ENCODE data around the gene CCDC27.

DNA sequence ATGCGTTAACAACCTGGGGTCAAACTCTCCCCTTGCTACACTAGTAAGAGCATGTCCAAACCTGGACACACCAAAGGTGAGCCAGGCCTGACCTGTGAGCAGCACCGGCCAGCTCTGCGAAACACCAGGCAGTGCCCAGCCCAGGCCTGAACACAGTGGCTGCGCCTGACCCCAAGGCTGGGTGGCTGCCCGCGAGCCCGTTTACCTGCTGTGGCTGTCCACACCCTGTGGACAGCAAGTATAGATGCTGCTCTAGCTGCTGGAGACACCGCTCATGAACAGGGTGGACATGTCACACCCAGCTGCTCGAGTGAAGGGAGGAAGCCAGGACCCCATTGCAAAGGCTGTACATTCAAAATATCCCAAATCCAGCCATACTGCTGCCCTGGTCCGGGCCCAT lies 7.6 kb upstream of the CCDC27 start:
- TF ChIP-seq FOXA3 (CRISPR knock-in tag; IDR thresholded peaks at IDR 0.05) (no peak), ZNF343 (CRISPR knock-in tag; IDR thresholded peaks at IDR 0.05) (no peak), IRF2 (CRISPR knock-in tag; IDR thresholded peaks at IDR 0.05) (no peak), EZH2 (conservative IDR thresholded peaks at IDR 0.05; ENCODE audit: low read depth, low read length) (no peak), TBL1XR1 (IDR thresholded peaks at IDR 0.05; ENCODE audit: borderline replicate concordance, low read length, partially characterized antibody) (no peak), NKX3-1 (CRISPR knock-in tag; IDR thresholded peaks at IDR 0.05) (no peak), ASH2L (IDR thresholded peaks at IDR 0.05; ENCODE audit: insufficient read length, low read depth, low read length) (no peak), ADNP (CRISPR knock-in tag; IDR thresholded peaks at IDR 0.05) (no peak), RAD21 (CRISPR knock-in tag; IDR thresholded peaks at IDR 0.05) (no peak)
- TF ChIP-seq, protein P1, sequence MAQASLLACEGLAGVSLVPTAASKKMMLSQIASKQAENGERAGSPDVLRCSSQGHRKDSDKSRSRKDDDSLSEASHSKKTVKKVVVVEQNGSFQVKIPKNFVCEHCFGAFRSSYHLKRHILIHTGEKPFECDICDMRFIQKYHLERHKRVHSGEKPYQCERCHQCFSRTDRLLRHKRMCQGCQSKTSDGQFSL (CRISPR knock-in tag; IDR thresholded peaks at IDR 0.05) = no peak
- TF ChIP-seq, protein P2, sequence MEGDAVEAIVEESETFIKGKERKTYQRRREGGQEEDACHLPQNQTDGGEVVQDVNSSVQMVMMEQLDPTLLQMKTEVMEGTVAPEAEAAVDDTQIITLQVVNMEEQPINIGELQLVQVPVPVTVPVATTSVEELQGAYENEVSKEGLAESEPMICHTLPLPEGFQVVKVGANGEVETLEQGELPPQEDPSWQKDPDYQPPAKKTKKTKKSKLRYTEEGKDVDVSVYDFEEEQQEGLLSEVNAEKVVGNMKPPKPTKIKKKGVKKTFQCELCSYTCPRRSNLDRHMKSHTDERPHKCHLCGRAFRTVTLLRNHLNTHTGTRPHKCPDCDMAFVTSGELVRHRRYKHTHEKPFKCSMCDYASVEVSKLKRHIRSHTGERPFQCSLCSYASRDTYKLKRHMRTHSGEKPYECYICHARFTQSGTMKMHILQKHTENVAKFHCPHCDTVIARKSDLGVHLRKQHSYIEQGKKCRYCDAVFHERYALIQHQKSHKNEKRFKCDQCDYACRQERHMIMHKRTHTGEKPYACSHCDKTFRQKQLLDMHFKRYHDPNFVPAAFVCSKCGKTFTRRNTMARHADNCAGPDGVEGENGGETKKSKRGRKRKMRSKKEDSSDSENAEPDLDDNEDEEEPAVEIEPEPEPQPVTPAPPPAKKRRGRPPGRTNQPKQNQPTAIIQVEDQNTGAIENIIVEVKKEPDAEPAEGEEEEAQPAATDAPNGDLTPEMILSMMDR (CRISPR knock-in tag; IDR thresholded peaks at IDR 0.05) = no peak
- TF ChIP-seq, protein P3, sequence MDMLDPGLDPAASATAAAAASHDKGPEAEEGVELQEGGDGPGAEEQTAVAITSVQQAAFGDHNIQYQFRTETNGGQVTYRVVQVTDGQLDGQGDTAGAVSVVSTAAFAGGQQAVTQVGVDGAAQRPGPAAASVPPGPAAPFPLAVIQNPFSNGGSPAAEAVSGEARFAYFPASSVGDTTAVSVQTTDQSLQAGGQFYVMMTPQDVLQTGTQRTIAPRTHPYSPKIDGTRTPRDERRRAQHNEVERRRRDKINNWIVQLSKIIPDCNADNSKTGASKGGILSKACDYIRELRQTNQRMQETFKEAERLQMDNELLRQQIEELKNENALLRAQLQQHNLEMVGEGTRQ (IDR thresholded peaks at IDR 0.05; ENCODE audit: low read depth, low read length) = no peak
- TF ChIP-seq, protein P3 (CRISPR knock-in tag; IDR thresholded peaks at IDR 0.05; ENCODE audit: borderline replicate concordance) = no peak
- TF ChIP-seq, protein P4, sequence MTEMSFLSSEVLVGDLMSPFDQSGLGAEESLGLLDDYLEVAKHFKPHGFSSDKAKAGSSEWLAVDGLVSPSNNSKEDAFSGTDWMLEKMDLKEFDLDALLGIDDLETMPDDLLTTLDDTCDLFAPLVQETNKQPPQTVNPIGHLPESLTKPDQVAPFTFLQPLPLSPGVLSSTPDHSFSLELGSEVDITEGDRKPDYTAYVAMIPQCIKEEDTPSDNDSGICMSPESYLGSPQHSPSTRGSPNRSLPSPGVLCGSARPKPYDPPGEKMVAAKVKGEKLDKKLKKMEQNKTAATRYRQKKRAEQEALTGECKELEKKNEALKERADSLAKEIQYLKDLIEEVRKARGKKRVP (CRISPR knock-in tag; IDR thresholded peaks at IDR 0.05) = no peak
